Measurements from ENCODE around the gene LRRIQ4. TPM values are rescaled to one million over a fixed set of nuclear protein-coding genes. Genes with fewer than 3 reads are reported as not detected.
A peak's percentile ranks its signal among the peaks of the same experiment; 100 is the strongest.

Gene LRRIQ4
- total RNA-seq, 4 donors from 2014 or later = not detected

- H3K27ac ChIP-seq = no peak overlapping the region
- no peak overlapping the region for H3K4me3 ChIP-seq
- 76 to 78% methylated on average over 4 of the region's 4 CpGs for WGBS, 2 donors
- no peaks in the 10 kb centered on the region for H3K27me3 ChIP-seq
- no peaks in the 10 kb centered on the region for H3K36me3 ChIP-seq
- H3K9me3 ChIP-seq = no peaks in the 10 kb centered on the region
- no peak for TF ChIP-seq EP300 (IDR thresholded peaks at IDR 0.05)
- TF ChIP-seq POLR2A (IDR thresholded peaks at IDR 0.05) = no peak
- TF ChIP-seq, protein P1, sequence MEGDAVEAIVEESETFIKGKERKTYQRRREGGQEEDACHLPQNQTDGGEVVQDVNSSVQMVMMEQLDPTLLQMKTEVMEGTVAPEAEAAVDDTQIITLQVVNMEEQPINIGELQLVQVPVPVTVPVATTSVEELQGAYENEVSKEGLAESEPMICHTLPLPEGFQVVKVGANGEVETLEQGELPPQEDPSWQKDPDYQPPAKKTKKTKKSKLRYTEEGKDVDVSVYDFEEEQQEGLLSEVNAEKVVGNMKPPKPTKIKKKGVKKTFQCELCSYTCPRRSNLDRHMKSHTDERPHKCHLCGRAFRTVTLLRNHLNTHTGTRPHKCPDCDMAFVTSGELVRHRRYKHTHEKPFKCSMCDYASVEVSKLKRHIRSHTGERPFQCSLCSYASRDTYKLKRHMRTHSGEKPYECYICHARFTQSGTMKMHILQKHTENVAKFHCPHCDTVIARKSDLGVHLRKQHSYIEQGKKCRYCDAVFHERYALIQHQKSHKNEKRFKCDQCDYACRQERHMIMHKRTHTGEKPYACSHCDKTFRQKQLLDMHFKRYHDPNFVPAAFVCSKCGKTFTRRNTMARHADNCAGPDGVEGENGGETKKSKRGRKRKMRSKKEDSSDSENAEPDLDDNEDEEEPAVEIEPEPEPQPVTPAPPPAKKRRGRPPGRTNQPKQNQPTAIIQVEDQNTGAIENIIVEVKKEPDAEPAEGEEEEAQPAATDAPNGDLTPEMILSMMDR (IDR thresholded peaks at IDR 0.05) = no peak
- no peaks in the 10 kb centered on the region for H3K4me1 ChIP-seq
- no peak for DNase-seq (ENCODE audit: low spot score in 2 of 2)
These were observed 68.0 kb downstream of the LRRIQ4 start for GRCh38 chr3:169880576-169881250.

- H3K4me3 ChIP-seq = no peak overlapping the region
- H3K9me3 ChIP-seq = no peaks in the 10 kb centered on the region
- H3K27ac ChIP-seq = peak overlapping the region in 1 of 4 donors; percentile 26
- peak in 1 of 2 donors; percentile 23 for DNase-seq (ENCODE audit: low spot score in 2 of 2)
- TF ChIP-seq, protein P1 (IDR thresholded peaks at IDR 0.05) = no peak
- TF ChIP-seq POLR2A (IDR thresholded peaks at IDR 0.05) = no peak
- TF ChIP-seq EP300 (IDR thresholded peaks at IDR 0.05) = no peak
- no peaks in the 10 kb centered on the region for H3K27me3 ChIP-seq
- 26 to 29% methylated on average over 4 to 5 of the region's 5 CpGs for WGBS, 2 donors
- H3K36me3 ChIP-seq = no peaks in the 10 kb centered on the region
- peaks cover 0 to 10% (median 0%) of the 10 kb centered on the region in 4 donors for H3K4me1 ChIP-seq
These were observed 74.0 kb downstream of the LRRIQ4 start for GRCh38 chr3:169886671-169887070.

Other genes starting within 250 kb of the LRRIQ4 start
- gene MECOM, start 149.2 kb upstream of the LRRIQ4 start, total RNA-seq = 10 to 100 TPM; 11.5 to 25.5 (median 16.5) TPM
- 100 to 1,000 TPM; 110 to 241 (median 179) TPM for gene TERC, start 47.8 kb upstream of the LRRIQ4 start, total RNA-seq
- gene ACTRT3, start 43.3 kb upstream of the LRRIQ4 start, total RNA-seq = 1 to 10 TPM in 3 of 4 donors, under 1 TPM in 1; 0.78 to 3.9 (median 2.5) TPM
- gene MYNN, start 39.5 kb upstream of the LRRIQ4 start, total RNA-seq = 10 to 100 TPM; 10.8 to 24.3 (median 16.8) TPM
- gene LRRC34, start within 50 bp of the LRRIQ4 start, total RNA-seq = 10 to 100 TPM in 1 of 4 donors, 1 to 10 TPM in 3; 2.5 to 10.3 (median 4.6) TPM
- gene LRRC31, start 57.1 kb downstream of the LRRIQ4 start, total RNA-seq = not detected
- gene SAMD7, start 98.7 kb downstream of the LRRIQ4 start, total RNA-seq = not detected
- 10 to 100 TPM; 36.0 to 53.3 (median 45.7) TPM for gene SEC62, start 153.9 kb downstream of the LRRIQ4 start, total RNA-seq
- 10 to 100 TPM in 1 of 4 donors, 1 to 10 TPM in 3; 1.7 to 17.7 (median 3.7) TPM for gene GPR160, start 225.1 kb downstream of the LRRIQ4 start, total RNA-seq

All from tibial nerve (tissue), 4 donors.